ENCODE measurements around the gene C17orf107. TPM values are rescaled to one million over a fixed set of nuclear protein-coding genes. Genes with fewer than 3 reads are reported as not detected.

C17orf107 gene
- total and polyA plus RNA-seq, 2 experiments from 2014 or later, result 3.9 to 8.8 TPM

DNA sequence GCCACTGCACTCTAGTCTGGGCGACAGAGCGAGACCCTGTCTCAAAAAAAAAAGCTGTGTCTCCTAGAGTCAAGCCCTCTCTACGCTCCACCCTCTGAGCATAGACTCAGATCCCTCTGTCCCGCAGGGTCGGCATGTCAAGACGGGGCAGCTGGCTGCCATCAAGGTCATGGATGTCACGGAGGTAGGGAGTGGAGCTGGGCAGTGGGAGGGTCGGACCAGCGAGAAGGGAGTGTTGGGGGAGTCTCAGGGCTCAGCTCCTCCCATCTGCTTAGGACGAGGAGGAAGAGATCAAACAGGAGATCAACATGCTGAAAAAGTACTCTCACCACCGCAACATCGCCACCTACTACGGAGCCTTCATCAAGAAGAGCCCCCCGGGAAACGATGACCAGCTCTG lies 18.5 kb upstream of the C17orf107 start:
- Histone ChIP-seq H3K9me3 (ENCODE audit: low read depth) (no peaks in the 10 kb centered on the region), H3K79me2 (ENCODE audit: insufficient read depth) (peaks cover 10% of the 10 kb centered on the region; the same call in 1 of the 2 replicates), H3K4me3 (no peak overlapping the region), H3K36me3 (ENCODE audit: low read depth) (no peaks in the 10 kb centered on the region; the same call in 1 of the 2 replicates), H2AFZ (no peak overlapping the region), H3F3A (ENCODE audit: insufficient read depth) (no peaks in the 10 kb centered on the region), H4K20me1 (ENCODE audit: insufficient read depth) (no peaks in the 10 kb centered on the region), H3K9ac (no peak overlapping the region), H3K4me1 (ENCODE audit: insufficient read depth) (no peaks in the 10 kb centered on the region), H3K9me2 (ENCODE audit: insufficient read depth) (no peaks in the 10 kb centered on the region), H3K27me3 (replicated peaks; ENCODE audit: insufficient read depth) (no peaks in the 10 kb centered on the region), H3K27ac (no peak overlapping the region), H3K4me2 (ENCODE audit: unreplicated experiment) (no peak overlapping the region)
- DNase-seq, result no peak
- TF ChIP-seq EZH2phosphoT487 (IDR thresholded peaks at IDR 0.05; ENCODE audit: insufficient read depth, low read depth) (no peak), EZH2 (IDR thresholded peaks at IDR 0.05; ENCODE audit: insufficient read depth, poor library complexity, severe bottlenecking) (no peak)
- 89 to 93% methylated on average over 13 to 15 of the region's 15 CpGs for WGBS, 2 experiments (ENCODE audit: low coverage in 1 of 2, low lambda C conversion rate in 2 of 2, missing lambda C conversion rate in 2 of 2)
- in situ Hi-C loops (cut with MboI), result loop anchor here (10.0 kb wide), 1 partner anchor 86 kb away; the partner anchor contains the start of gene PSMB6

DNA sequence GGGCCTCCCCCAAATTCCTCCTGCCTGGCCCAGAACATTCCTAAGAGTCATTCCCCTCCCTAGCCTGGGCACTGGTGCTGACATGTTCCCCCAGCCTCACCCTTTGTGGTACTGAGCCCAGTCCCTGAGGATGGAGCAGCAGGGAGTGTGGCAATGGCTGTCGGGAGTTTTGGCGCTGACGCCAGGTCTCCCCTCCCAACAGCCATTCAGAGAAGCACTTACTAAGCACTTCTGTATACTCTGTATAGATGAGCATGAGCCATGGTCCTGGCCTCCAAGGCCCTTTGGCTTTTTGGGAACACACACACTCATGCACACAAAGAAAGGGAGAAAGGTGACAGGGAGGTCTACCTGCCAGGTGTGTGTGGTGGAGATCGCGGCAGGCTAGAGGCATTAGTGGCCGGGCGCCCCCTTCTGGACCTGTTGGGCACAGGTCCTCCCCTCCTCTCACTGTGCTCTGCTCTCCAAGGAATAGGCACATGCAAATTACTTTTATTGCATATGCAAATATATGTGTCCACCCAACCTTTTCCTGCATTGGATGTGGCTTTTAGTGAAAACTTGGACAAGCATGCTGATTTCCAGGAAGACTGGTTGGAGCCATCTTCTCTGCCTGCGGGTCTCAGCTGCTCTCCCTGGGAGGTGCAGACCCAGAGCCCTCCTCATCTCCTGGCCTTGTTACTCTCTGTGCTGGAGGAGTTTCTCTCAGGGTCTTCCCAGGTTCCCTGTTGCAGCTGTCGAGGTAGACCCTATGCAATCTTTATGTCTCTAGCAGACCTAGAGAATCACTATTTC lies 17.4 kb upstream of the C17orf107 start:
- no peak overlapping the region for H3K4me2 ChIP-seq (ENCODE audit: unreplicated experiment)
- H2AFZ ChIP-seq, result no peak overlapping the region
- H3K4me3 ChIP-seq, result no peak overlapping the region
- H3K79me2 ChIP-seq (ENCODE audit: insufficient read depth), result 0 out of 2 replicates have a peak, but pooled peaks cover under 1% of the 10 kb centered on the region
- H3K4me1 ChIP-seq (ENCODE audit: insufficient read depth), result no peaks in the 10 kb centered on the region
- H3K36me3 ChIP-seq (ENCODE audit: low read depth), result no peaks in the 10 kb centered on the region; the same call in 1 of the 2 replicates
- H3K9me2 ChIP-seq (ENCODE audit: insufficient read depth), result no peaks in the 10 kb centered on the region
- no peak overlapping the region for H3K27ac ChIP-seq
- H3F3A ChIP-seq (ENCODE audit: insufficient read depth), result no peaks in the 10 kb centered on the region
- no peaks in the 10 kb centered on the region for H3K27me3 ChIP-seq (replicated peaks; ENCODE audit: insufficient read depth)
- in situ Hi-C loops (cut with MboI), result loop anchor here (10.0 kb wide), 1 partner anchor 87 kb away; the partner anchor contains the start of gene PSMB6
- H3K9ac ChIP-seq, result no peak overlapping the region
- H4K20me1 ChIP-seq (ENCODE audit: insufficient read depth), result no peaks in the 10 kb centered on the region
- no peak for TF ChIP-seq EZH2 (IDR thresholded peaks at IDR 0.05; ENCODE audit: insufficient read depth, poor library complexity, severe bottlenecking)
- 38 to 40% methylated on average over 9 of the region's 9 CpGs for WGBS, 2 experiments (ENCODE audit: low coverage in 1 of 2, low lambda C conversion rate in 2 of 2, missing lambda C conversion rate in 2 of 2)
- peak; percentile 64 for DNase-seq
- H3K9me3 ChIP-seq (ENCODE audit: low read depth), result no peaks in the 10 kb centered on the region

DNA sequence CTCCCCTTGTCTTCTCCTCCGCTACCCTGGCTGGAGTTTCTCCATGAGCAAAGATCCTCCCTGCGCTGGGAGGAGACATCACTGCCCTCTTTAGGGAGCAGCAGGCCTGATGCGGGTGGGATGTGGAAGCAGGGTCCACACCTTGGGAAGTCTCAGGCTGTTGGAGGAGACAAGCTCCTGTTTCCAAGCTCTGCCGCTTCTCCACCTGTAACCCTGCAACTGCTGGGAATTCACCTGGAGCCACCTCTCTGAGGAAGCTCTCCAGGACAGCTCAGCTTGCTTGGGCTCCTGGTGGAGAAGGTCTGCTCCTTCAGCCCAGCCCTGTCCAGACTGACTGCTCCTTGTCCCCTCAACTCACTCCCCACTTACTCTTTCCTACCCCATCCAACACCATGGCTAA lies 14.8 kb upstream of the C17orf107 start:
- no peaks in the 10 kb centered on the region for H3K4me1 ChIP-seq (ENCODE audit: insufficient read depth)
- no peak for DNase-seq
- no peak overlapping the region for H3K4me3 ChIP-seq
- no peaks in the 10 kb centered on the region for H4K20me1 ChIP-seq (ENCODE audit: insufficient read depth)
- no peaks in the 10 kb centered on the region for H3K27me3 ChIP-seq (replicated peaks; ENCODE audit: insufficient read depth)
- H3K79me2 ChIP-seq (ENCODE audit: insufficient read depth), result no peaks in the 10 kb centered on the region
- H3K36me3 ChIP-seq (ENCODE audit: low read depth), result no peaks in the 10 kb centered on the region; the same call in 1 of the 2 replicates
- H3K9ac ChIP-seq, result no peak overlapping the region
- no peak overlapping the region for H2AFZ ChIP-seq
- TF ChIP-seq EZH2phosphoT487 (IDR thresholded peaks at IDR 0.05; ENCODE audit: insufficient read depth, low read depth) (no peak), EZH2 (IDR thresholded peaks at IDR 0.05; ENCODE audit: insufficient read depth, poor library complexity, severe bottlenecking) (no peak)
- no peaks in the 10 kb centered on the region for H3K9me3 ChIP-seq (ENCODE audit: low read depth)
- H3K4me2 ChIP-seq (ENCODE audit: unreplicated experiment), result no peak overlapping the region
- no peaks in the 10 kb centered on the region for H3F3A ChIP-seq (ENCODE audit: insufficient read depth)
- no peaks in the 10 kb centered on the region for H3K9me2 ChIP-seq (ENCODE audit: insufficient read depth)
- H3K27ac ChIP-seq, result no peak overlapping the region
- in situ Hi-C loops (cut with MboI), result loop anchor here (10.0 kb wide), 1 partner anchor 90 kb away; the partner anchor contains the start of gene PSMB6
- 88 to 95% methylated on average over 4 of the region's 4 CpGs for WGBS, 2 experiments (ENCODE audit: low coverage in 1 of 2, low lambda C conversion rate in 2 of 2, missing lambda C conversion rate in 2 of 2)

DNA sequence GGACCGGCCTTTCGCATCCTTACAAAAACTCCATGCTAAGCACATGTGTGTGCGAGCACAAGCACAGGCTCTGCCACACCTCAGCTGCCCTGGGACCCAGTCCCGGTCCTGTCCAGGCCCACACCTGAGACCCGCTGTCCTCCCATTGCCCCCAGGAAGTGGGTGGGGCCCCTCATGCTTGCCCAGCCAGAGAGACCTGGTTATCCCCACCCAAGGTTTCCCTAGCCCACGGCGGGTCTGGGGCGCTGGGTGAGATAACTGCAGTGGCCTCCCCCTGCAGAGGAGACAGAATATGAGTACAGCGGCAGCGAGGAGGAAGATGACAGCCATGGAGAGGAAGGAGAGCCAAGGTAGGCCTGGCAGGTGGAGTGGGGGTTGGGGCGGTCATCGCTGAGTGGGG lies 12.5 kb upstream of the C17orf107 start:
- Histone ChIP-seq H3K9me2 (ENCODE audit: insufficient read depth) (no peaks in the 10 kb centered on the region), H3K9ac (no peak overlapping the region), H2AFZ (no peak overlapping the region), H3K4me2 (ENCODE audit: unreplicated experiment) (no peak overlapping the region), H4K20me1 (ENCODE audit: insufficient read depth) (no peaks in the 10 kb centered on the region), H3K36me3 (ENCODE audit: low read depth) (no peaks in the 10 kb centered on the region; the same call in 1 of the 2 replicates), H3K4me1 (ENCODE audit: insufficient read depth) (no peaks in the 10 kb centered on the region), H3K9me3 (ENCODE audit: low read depth) (no peaks in the 10 kb centered on the region), H3F3A (ENCODE audit: insufficient read depth) (no peaks in the 10 kb centered on the region), H3K27ac (no peak overlapping the region), H3K4me3 (no peak overlapping the region), H3K27me3 (replicated peaks; ENCODE audit: insufficient read depth) (no peaks in the 10 kb centered on the region), H3K79me2 (ENCODE audit: insufficient read depth) (no peaks in the 10 kb centered on the region)
- no peak for DNase-seq
- WGBS, 2 experiments (ENCODE audit: low coverage in 1 of 2, low lambda C conversion rate in 2 of 2, missing lambda C conversion rate in 2 of 2), result 95 to 96% methylated on average over 12 of the region's 12 CpGs
- TF ChIP-seq EZH2phosphoT487 (IDR thresholded peaks at IDR 0.05; ENCODE audit: insufficient read depth, low read depth) (no peak), EZH2 (IDR thresholded peaks at IDR 0.05; ENCODE audit: insufficient read depth, poor library complexity, severe bottlenecking) (no peak)
- in situ Hi-C loops (cut with MboI), result loop anchor here (10.0 kb wide), 1 partner anchor 92 kb away; the partner anchor contains the start of gene PSMB6
